ENCODE measurements around the gene EFHB.

- TF ChIP-seq, protein P1, sequence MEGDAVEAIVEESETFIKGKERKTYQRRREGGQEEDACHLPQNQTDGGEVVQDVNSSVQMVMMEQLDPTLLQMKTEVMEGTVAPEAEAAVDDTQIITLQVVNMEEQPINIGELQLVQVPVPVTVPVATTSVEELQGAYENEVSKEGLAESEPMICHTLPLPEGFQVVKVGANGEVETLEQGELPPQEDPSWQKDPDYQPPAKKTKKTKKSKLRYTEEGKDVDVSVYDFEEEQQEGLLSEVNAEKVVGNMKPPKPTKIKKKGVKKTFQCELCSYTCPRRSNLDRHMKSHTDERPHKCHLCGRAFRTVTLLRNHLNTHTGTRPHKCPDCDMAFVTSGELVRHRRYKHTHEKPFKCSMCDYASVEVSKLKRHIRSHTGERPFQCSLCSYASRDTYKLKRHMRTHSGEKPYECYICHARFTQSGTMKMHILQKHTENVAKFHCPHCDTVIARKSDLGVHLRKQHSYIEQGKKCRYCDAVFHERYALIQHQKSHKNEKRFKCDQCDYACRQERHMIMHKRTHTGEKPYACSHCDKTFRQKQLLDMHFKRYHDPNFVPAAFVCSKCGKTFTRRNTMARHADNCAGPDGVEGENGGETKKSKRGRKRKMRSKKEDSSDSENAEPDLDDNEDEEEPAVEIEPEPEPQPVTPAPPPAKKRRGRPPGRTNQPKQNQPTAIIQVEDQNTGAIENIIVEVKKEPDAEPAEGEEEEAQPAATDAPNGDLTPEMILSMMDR (IDR thresholded peaks at IDR 0.05; ENCODE audit: low read depth, low read length) = no peak
- TF ChIP-seq POLR2A (IDR thresholded peaks at IDR 0.05; ENCODE audit: extremely low read depth, insufficient read length) = no peak
Measured at GRCh38 chr3:19932422-19932821, 1.6 kb downstream of the EFHB start.

Data from NB4 (cell line).